HepG2 (cell line): ENCODE measurements around the gene SMIM44. TPM values are rescaled to one million over a fixed set of nuclear protein-coding genes. Genes with fewer than 3 reads are reported as not detected.

Experiments
- ARID5B ChIP-seq: IDR thresholded peaks from 2 replicates; pipeline ENCODE4 v1.4.0; 2020; ENCODE audit warnings: mild to moderate bottlenecking, missing genetic modification reagents
- ELK4 ChIP-seq: sonication (generic); formaldehyde crosslinking; IDR thresholded peaks from 2 replicates; pipeline ENCODE4 v1.9.0; 2021; ENCODE audit warnings: missing genetic modification reagents, borderline replicate concordance
- ERF ChIP-seq: IDR thresholded peaks from 2 replicates; pipeline ENCODE4 v1.6.1; 2018; ENCODE audit warnings: missing biosample characterization, missing genetic modification reagents
- ESRRA ChIP-seq: sonication (generic); formaldehyde crosslinking; IDR thresholded peaks from 2 replicates; pipeline ENCODE4 v1.5.1; 2020; ENCODE audit warnings: mild to moderate bottlenecking, low read depth, missing genetic modification reagents
- FOXA1 ChIP-seq, 2 experiments: fragments of 450-650 bp in 1 of 2; sonication (generic) in 1 of 2; formaldehyde crosslinking in 1 of 2; IDR thresholded peaks; 2 replicates each; pipeline versions ENCODE4 v1.4.0 to v1.6.1; 2016 to 2020; ENCODE audit warnings: missing genetic modification reagents in 1 of 2
- HNF4A ChIP-seq: sonication (generic); formaldehyde crosslinking; IDR thresholded peaks from 2 replicates; pipeline ENCODE4 v1.4.0; 2020; ENCODE audit warnings: missing genetic modification reagents
- MAF1 ChIP-seq: sonication (generic); formaldehyde crosslinking; IDR thresholded peaks from 2 replicates; pipeline ENCODE4 v1.5.0; 2020; ENCODE audit warnings: missing genetic modification reagents, borderline replicate concordance
- MTF2 ChIP-seq: sonication (generic); formaldehyde crosslinking; IDR thresholded peaks from 2 replicates; pipeline ENCODE4 v1.5.0; 2020; ENCODE audit warnings: missing genetic modification reagents, borderline replicate concordance
- RFXAP ChIP-seq: sonication (generic); formaldehyde crosslinking; IDR thresholded peaks from 2 replicates; pipeline ENCODE4 v1.4.0; 2020; ENCODE audit warnings: missing genetic modification reagents, borderline replicate concordance
- SOX13 ChIP-seq, 3 experiments: fragments of 450-650 bp in 1 of 3; sonication (generic) in 1 of 3; formaldehyde crosslinking in 1 of 3; IDR thresholded peaks in 2 of 3; conservative IDR thresholded peaks in 1 of 3; 2 replicates each; pipeline versions ENCODE4 v1.5.0 to v1.6.1; 2016 to 2020; ENCODE audit warnings: antibody characterized with exemption in 1 of 3, mild to moderate bottlenecking in 1 of 3, missing compliant biosample characterization in 1 of 3, missing genetic modification reagents in 1 of 3, moderate library complexity in 1 of 3
- SOX5 ChIP-seq: IDR thresholded peaks from 2 replicates; pipeline ENCODE4 v1.6.1; 2016; ENCODE audit warnings: borderline replicate concordance
- ZBTB34 ChIP-seq: sonication (generic); formaldehyde crosslinking; IDR thresholded peaks from 2 replicates; pipeline ENCODE4 v1.8.0; 2022; ENCODE audit warnings: mild to moderate bottlenecking, missing genetic modification reagents
- ZFY ChIP-seq: sonication (generic); formaldehyde crosslinking; IDR thresholded peaks from 2 replicates; pipeline ENCODE4 v1.4.0; 2020; ENCODE audit warnings: missing genetic modification reagents
- ZNF367 ChIP-seq: sonication (generic); formaldehyde crosslinking; IDR thresholded peaks from 2 replicates; pipeline ENCODE4 v1.4.0; 2020; ENCODE audit warnings: missing genetic modification reagents, borderline replicate concordance
- ZNF510 ChIP-seq: sonication (generic); formaldehyde crosslinking; IDR thresholded peaks from 2 replicates; pipeline ENCODE4 v1.4.0; 2020; ENCODE audit warnings: low read depth, mild to moderate bottlenecking, missing genetic modification reagents
- ZNF615 ChIP-seq: sonication (generic); formaldehyde crosslinking; IDR thresholded peaks from 2 replicates; pipeline ENCODE4 v1.5.0; 2020; ENCODE audit warnings: mild to moderate bottlenecking, missing genetic modification reagents, borderline replicate concordance
- ZNF792 ChIP-seq: IDR thresholded peaks from 2 replicates; pipeline ENCODE4 v1.6.1; 2016
- polyA plus RNA-seq, 8 experiments: library from polyadenylated mRNA; depleted of rRNA in 3 of 8; stranded (reverse) in 7 of 8; unstranded in 1 of 8; fragments of >200 nt; fragmentation: Illumina TruSeq in 4 of 8; extraction: Trizol in 4 of 8; gene quantifications; 2 replicates each; pipeline versions ENCODE4 v1.2.1 to v1.2.3, GENCODE V29; 2011 to 2016; ENCODE audit warnings: low read depth in 4 of 8, missing spikeins in 1 of 8, mixed read lengths in 1 of 8; ENCODE audit not compliant: insufficient read depth in 1 of 8
- total RNA-seq, 5 experiments: library from RNA; depleted of rRNA; stranded (reverse); fragments of >200 nt; fragmentation: Illumina TruSeq; extraction: Trizol; gene quantifications; 2 replicates each; pipeline ENCODE4 v1.2.3, GENCODE V29; 2016; ENCODE audit warnings: low read depth in 1 of 5

The SMIM44 gene
- total and polyA plus RNA-seq, 2 of the 13 experiments (the other 11 are each of a cell fraction or from before 2014, with no cell fraction given), result not detected

GRCh38 chr19:3467437-3468198 is 15.6 kb downstream of the SMIM44 start (continued):
- no peak for TF ChIP-seq MAF1 (CRISPR knock-in tag)
- TF ChIP-seq ZBTB34 (CRISPR knock-in tag), result no peak
- no peak for TF ChIP-seq SOX13 (IDR thresholded peaks at IDR 0.05)
- TF ChIP-seq SOX13 (CRISPR knock-in tag; conservative IDR thresholded peaks at IDR 0.05 in 1 of 2, IDR thresholded peaks at IDR 0.05 in 1 of 2), result no peak
- TF ChIP-seq ZNF367 (CRISPR knock-in tag), result no peak
- no peak for TF ChIP-seq SOX5 (CRISPR knock-in tag)
- no peak for TF ChIP-seq ZNF792 (CRISPR knock-in tag)
- TF ChIP-seq ZFY, result no peak
- no peak for TF ChIP-seq FOXA1 (IDR thresholded peaks at IDR 0.05)
- TF ChIP-seq FOXA1 (CRISPR knock-in tag; IDR thresholded peaks at IDR 0.05), result no peak
- no peak for TF ChIP-seq ZNF615 (CRISPR knock-in tag)
- TF ChIP-seq HNF4A (CRISPR knock-in tag), result peak; percentile 43; the same call in 1 of the 2 replicates
- TF ChIP-seq ERF (CRISPR knock-in tag), result no peak
- no peak for TF ChIP-seq RFXAP (CRISPR knock-in tag)
- no peak for TF ChIP-seq MTF2 (CRISPR knock-in tag)
- TF ChIP-seq ZNF510 (CRISPR knock-in tag), result no peak
- TF ChIP-seq ELK4 (CRISPR knock-in tag), result no peak
- TF ChIP-seq ESRRA (CRISPR knock-in tag), result peak; percentile 60; the same call in 1 of the 2 replicates
- TF ChIP-seq ARID5B (CRISPR knock-in tag), result no peak
